ENCODE data around the gene SHANK2. TPM values are rescaled to one million over a fixed set of nuclear protein-coding genes. Genes with fewer than 3 reads are reported as not detected.

The SHANK2 gene
- total RNA-seq, 6 donors from 2014 or later: 43.6 to 277 (median 75.5) TPM

DNA sequence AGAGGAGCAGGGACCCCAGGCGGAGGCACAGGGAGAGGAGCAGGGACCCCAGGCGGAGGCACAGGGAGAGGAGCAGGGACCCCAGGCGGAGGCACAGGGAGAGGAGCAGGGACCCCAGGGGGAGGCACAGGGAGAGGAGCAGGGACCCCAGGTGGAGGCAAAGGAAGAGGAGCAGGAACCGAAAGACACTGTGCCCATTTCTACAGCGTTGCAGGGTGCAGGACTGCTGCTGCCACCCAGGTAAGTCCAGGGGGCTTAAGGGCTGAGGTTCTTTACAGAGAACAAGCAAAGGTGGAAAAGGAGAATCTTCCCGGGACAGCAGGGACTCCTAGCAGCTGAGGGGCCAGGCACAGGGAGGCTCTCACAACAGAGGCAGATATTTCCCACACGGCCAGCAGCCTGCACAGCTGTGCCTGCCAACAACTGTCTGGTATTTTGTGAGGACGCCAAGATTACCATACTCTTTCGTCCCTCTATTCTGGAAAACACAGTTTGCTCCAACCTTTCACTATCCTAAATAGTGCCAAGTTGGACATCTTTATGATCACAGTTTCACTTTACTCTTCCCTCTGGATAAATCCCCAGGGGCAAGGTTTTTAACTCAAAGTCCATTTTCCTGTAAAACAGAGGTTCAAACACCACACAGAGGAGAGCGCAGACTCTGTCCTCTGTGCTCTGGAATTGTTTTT is 39.4 kb downstream of the SHANK2 start:
- TF ChIP-seq, protein P1, sequence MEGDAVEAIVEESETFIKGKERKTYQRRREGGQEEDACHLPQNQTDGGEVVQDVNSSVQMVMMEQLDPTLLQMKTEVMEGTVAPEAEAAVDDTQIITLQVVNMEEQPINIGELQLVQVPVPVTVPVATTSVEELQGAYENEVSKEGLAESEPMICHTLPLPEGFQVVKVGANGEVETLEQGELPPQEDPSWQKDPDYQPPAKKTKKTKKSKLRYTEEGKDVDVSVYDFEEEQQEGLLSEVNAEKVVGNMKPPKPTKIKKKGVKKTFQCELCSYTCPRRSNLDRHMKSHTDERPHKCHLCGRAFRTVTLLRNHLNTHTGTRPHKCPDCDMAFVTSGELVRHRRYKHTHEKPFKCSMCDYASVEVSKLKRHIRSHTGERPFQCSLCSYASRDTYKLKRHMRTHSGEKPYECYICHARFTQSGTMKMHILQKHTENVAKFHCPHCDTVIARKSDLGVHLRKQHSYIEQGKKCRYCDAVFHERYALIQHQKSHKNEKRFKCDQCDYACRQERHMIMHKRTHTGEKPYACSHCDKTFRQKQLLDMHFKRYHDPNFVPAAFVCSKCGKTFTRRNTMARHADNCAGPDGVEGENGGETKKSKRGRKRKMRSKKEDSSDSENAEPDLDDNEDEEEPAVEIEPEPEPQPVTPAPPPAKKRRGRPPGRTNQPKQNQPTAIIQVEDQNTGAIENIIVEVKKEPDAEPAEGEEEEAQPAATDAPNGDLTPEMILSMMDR (IDR thresholded peaks at IDR 0.05): no peak
- no peak for TF ChIP-seq EP300 (IDR thresholded peaks at IDR 0.05)
- TF ChIP-seq POLR2A (IDR thresholded peaks at IDR 0.05): no peak
- no peak for TF ChIP-seq POLR2AphosphoS5 (IDR thresholded peaks at IDR 0.05)
- Histone ChIP-seq H3K4me1 (no peaks in the 10 kb centered on the region), H3K27me3 (no peaks in the 10 kb centered on the region), H3K27ac (no peak overlapping the region), H3K4me3 (no peak overlapping the region), H3K9me3 (no peaks in the 10 kb centered on the region), H3K36me3 (no peaks in the 10 kb centered on the region)
- no peak for ATAC-seq (ENCODE audit: low FRiP score in 2 of 2)
- DNase-seq: no peak
- WGBS, 2 donors: 67 to 73% methylated on average over 10 of the region's 10 CpGs

DNA sequence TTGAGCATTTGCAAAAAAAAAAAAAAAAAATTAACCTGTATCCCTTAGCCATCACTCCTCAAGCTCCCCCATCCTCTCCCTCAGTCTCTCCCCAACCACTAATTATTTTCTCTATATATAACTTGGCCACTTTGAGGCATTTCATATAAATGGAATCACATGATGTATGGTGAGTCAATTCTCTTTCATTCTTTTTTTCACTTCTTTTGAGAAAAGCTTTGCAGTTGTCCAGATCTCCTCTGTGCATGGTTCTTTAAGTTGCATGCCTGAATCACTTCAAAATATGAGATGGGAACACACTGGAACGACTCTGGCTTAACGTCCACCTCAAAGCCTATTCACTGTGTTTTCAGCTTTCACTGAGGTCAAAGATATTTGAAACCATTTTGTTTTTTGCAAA is 40.7 kb downstream of the SHANK2 start:
- no peak overlapping the region for H3K27ac ChIP-seq
- H3K9me3 ChIP-seq: no peaks in the 10 kb centered on the region
- H3K27me3 ChIP-seq: no peaks in the 10 kb centered on the region
- H3K4me3 ChIP-seq: no peak overlapping the region
- H3K36me3 ChIP-seq: no peaks in the 10 kb centered on the region
- H3K4me1 ChIP-seq: peaks cover 1 to 5% (median 2%) of the 10 kb centered on the region in 4 donors
- WGBS, 2 donors: 75 to 89% methylated on average over 2 of the region's 2 CpGs
- ATAC-seq (ENCODE audit: low FRiP score in 2 of 2) (no peak), DNase-seq (no peak)
- TF ChIP-seq POLR2A (IDR thresholded peaks at IDR 0.05) (no peak), EP300 (IDR thresholded peaks at IDR 0.05) (no peak), POLR2AphosphoS5 (IDR thresholded peaks at IDR 0.05) (no peak)
- TF ChIP-seq, protein P1 (IDR thresholded peaks at IDR 0.05): no peak

DNA sequence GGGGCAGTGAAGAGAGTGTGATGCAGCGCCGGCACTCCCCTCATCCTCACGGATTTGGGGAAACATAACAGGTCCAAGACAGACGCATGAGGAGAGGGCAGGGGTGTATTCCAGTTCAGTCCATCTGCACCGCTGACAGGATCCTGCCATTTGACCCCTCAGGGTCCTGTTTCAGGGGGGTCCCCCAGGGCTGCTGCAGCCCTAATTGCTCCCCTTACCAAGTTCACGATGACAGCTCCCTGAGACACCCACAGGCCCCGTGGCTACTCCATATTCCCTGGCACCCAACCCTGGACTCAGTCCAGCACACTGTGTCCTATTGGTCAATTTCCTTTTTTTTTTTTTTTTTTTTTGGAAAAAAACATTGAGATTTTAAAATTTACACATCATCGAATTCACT is 41.5 kb downstream of the SHANK2 start:
- DNase-seq (no peak), ATAC-seq (ENCODE audit: low FRiP score in 2 of 2) (no peak)
- 71 to 78% methylated on average over 6 to 8 of the region's 8 CpGs for WGBS, 2 donors
- Histone ChIP-seq H3K9me3 (no peaks in the 10 kb centered on the region), H3K27me3 (no peaks in the 10 kb centered on the region), H3K36me3 (no peaks in the 10 kb centered on the region), H3K4me1 (peaks cover 7 to 13% (median 8%) of the 10 kb centered on the region in 4 donors), H3K4me3 (no peak overlapping the region), H3K27ac (no peak overlapping the region)
- no peak for TF ChIP-seq POLR2A (IDR thresholded peaks at IDR 0.05)
- TF ChIP-seq EP300 (IDR thresholded peaks at IDR 0.05): no peak
- TF ChIP-seq, protein P1 (IDR thresholded peaks at IDR 0.05): no peak
- no peak for TF ChIP-seq POLR2AphosphoS5 (IDR thresholded peaks at IDR 0.05)

DNA sequence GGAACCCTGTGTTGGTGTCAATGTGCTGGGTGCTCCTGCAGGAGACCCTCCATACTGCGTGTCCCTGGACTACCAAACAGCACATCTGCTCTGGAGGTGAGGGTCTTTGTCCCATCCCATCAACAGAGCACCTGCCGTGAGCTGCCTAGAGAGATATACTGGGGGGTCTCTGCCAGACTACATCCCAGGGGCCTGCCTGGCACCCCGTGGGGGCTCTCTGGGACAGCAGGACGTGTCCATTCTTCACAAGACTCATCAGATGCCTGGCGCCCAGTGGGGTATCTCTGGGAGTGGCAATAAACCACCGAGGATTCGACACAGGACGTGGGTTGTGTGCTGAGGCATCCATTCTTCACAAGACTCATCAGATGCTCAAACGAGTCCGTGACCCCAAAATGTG is 42.7 kb downstream of the SHANK2 start:
- 91 to 96% methylated on average over 7 to 10 of the region's 10 CpGs for WGBS, 2 donors
- DNase-seq (no peak), ATAC-seq (ENCODE audit: low FRiP score in 2 of 2) (no peak)
- no peaks in the 10 kb centered on the region for H3K9me3 ChIP-seq
- no peaks in the 10 kb centered on the region for H3K36me3 ChIP-seq
- TF ChIP-seq EP300 (IDR thresholded peaks at IDR 0.05) (no peak), POLR2A (IDR thresholded peaks at IDR 0.05) (no peak), POLR2AphosphoS5 (IDR thresholded peaks at IDR 0.05) (no peak)
- TF ChIP-seq, protein P1 (IDR thresholded peaks at IDR 0.05): no peak
- H3K4me3 ChIP-seq: no peak overlapping the region
- no peak overlapping the region for H3K27ac ChIP-seq
- peaks cover 8 to 23% (median 14%) of the 10 kb centered on the region in 4 donors for H3K4me1 ChIP-seq
- H3K27me3 ChIP-seq: no peaks in the 10 kb centered on the region

DNA sequence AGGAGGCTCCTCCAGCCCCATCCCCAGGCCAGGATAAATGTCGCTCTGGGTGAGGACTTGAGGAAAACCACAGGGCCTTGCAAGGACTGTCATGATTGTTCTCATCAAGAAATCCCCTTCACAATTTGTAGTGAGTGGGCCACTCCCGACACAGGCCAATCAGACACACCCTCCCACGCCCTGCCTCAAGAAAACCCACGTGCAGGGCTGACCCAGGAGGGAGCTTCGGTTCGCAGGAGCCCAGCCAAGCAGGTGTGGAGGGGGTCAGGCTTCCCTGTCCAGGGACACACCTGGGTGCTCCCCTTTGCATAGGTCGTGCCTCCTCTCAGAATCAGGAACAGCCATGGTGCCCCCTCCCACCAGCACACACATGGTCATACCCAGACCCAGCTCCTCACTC is 43.2 kb downstream of the SHANK2 start:
- no peak overlapping the region for H3K27ac ChIP-seq
- 88 to 94% methylated on average over 7 of the region's 7 CpGs for WGBS, 2 donors
- DNase-seq: no peak

More for the DNA sequence above, 43.2 kb downstream of the SHANK2 start:
- ATAC-seq (ENCODE audit: low FRiP score in 2 of 2): no peak
- no peak overlapping the region for H3K4me3 ChIP-seq
- no peaks in the 10 kb centered on the region for H3K27me3 ChIP-seq
- no peaks in the 10 kb centered on the region for H3K36me3 ChIP-seq
- no peak for TF ChIP-seq POLR2A (IDR thresholded peaks at IDR 0.05)
- no peaks in the 10 kb centered on the region for H3K9me3 ChIP-seq
- peaks cover 8 to 23% (median 14%) of the 10 kb centered on the region in 4 donors for H3K4me1 ChIP-seq

All from upper lobe of left lung (tissue), 6 donors.